Stimulated activated naive B cell treated with anti-CD40 and anti-IgM and Interleukin-4, amounts not matched to agents 10 μg/mL and 1 μg/mL and 100 μg/mL, for 72 hours (primary cell): Measurements from ENCODE around the gene RALGPS1.
A peak's percentile ranks its signal among the peaks of the same experiment; 100 is the strongest.

ENCODE experiments used
- ATAC-seq, 2 donors: fragments of 150-1000 bp; cut with Tn5 transposase; replicated peaks; 2 replicates each; pipeline ENCODE4 v1.10.0; 2021; ENCODE audit warnings: moderate library complexity in 1 of 2
- DNase-seq: peaks from one replicate; pipeline ENCODE4 v3.0.0; 2021
- H3K27ac Mint-ChIP-seq: one replicate; pipeline ENCODE4 v1.8.0; 2022; ENCODE audit warnings: mild to moderate bottlenecking, mixed read lengths
- H3K27me3 Mint-ChIP-seq, 2 donors: one replicate each; pipeline ENCODE4 v1.8.0; 2022; ENCODE audit warnings: mixed read lengths in 2 of 2
- H3K36me3 Mint-ChIP-seq, 2 donors: one replicate each; pipeline ENCODE4 v1.8.0; 2022; ENCODE audit warnings: mixed read lengths in 2 of 2, mild to moderate bottlenecking in 1 of 2
- H3K4me1 Mint-ChIP-seq, 2 donors: one replicate each; pipeline ENCODE4 v1.8.0; 2022; ENCODE audit warnings: mixed read lengths in 2 of 2, mild to moderate bottlenecking in 1 of 2
- H3K4me3 Mint-ChIP-seq, 2 donors: one replicate each; pipeline ENCODE4 v1.8.0; 2022; ENCODE audit warnings: mild to moderate bottlenecking in 2 of 2, mixed read lengths in 2 of 2, moderate library complexity in 1 of 2
- H3K9me3 Mint-ChIP-seq, 2 donors: one replicate each; pipeline ENCODE4 v1.8.0; 2022; ENCODE audit warnings: mixed read lengths in 2 of 2, mild to moderate bottlenecking in 1 of 2

Gene RALGPS1

DNA sequence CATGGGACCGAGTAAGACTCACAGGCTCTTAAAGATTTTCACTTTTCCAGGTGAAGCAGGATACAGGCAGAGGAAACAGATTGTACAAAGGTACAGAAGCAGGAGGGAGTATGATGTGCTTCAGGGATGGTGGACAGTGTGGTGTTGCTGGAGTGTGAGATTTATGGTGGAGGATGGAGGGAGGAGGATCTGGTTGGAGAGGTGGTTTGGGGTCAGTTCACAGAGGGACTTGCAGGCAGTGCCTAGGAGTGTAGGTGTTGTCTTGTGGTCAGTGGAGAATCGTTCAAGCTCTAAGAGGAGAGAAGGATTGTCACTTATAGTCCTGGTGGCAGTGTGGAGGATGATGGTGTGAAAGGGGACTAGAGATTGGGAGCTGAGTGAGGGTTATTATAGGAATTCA lies 11.8 kb downstream of the RALGPS1 start:
- DNase-seq, result no peak
- H3K9me3 Mint-ChIP-seq, result no peaks in the 10 kb centered on the region
- no peaks in the 10 kb centered on the region for H3K36me3 Mint-ChIP-seq
- no peaks in the 10 kb centered on the region for H3K27me3 Mint-ChIP-seq
- peaks cover 0 to 2% of the 10 kb centered on the region in 2 donors for H3K4me1 Mint-ChIP-seq
- no peak overlapping the region for H3K4me3 Mint-ChIP-seq
- ATAC-seq, result no peak
- H3K27ac Mint-ChIP-seq, result no peak overlapping the region

DNA sequence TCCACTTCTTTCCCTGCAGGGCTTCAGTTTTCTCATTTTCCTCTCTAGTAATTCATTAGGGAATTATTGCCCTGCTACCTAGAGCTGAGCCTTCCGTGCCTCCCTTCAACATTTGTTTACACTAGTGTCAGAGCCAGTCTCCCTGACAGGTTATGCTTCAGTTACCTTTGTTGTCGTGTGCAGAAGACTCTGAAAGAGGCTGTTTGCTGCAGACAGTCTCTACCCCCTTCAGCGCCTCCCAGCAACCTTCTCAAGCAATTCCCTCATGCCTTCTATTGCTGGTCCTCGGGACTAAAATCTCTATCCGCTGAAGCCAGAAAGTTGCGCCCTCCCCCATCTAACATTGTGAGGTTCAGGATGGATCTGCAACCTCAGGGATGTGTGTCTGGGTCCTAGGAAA lies 12.8 kb downstream of the RALGPS1 start:
- Mint-ChIP-seq H3K27ac (no peak overlapping the region), H3K4me1 (peaks cover 0 to 2% of the 10 kb centered on the region in 2 donors), H3K4me3 (no peak overlapping the region), H3K36me3 (no peaks in the 10 kb centered on the region), H3K27me3 (no peaks in the 10 kb centered on the region), H3K9me3 (no peaks in the 10 kb centered on the region)
- DNase-seq, result no peak
- no peak for ATAC-seq

DNA sequence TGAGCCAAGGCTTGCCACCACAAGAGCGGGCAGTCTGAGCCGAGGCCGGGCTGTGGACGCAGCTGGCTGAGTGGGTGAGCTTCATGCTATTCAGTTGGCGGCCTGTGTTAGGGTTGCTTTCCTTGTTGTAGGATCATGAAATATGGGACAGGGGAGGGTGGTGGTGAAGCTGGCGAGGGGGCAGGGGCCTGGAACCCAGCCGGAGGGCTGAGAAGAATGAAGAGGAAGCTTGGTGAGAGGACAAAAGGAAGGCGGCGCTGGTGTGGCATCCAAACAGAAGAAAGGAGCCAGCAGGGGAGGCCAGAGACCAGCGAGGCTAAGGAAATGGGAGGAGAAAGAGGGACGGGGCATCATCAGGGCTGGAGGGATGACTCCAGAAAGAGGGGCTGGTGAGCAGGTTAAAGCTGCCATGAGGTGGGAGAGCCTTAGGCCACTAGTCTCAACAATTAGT lies 18.3 kb downstream of the RALGPS1 start:
- Mint-ChIP-seq H3K9me3 (peaks cover 4 to 5% of the 10 kb centered on the region in 2 donors), H3K36me3 (peaks cover 0 to 4% of the 10 kb centered on the region in 2 donors), H3K4me1 (no peaks in the 10 kb centered on the region), H3K27me3 (no peaks in the 10 kb centered on the region), H3K27ac (no peak overlapping the region), H3K4me3 (no peak overlapping the region)
- no peak for DNase-seq
- ATAC-seq, result no peak

DNA sequence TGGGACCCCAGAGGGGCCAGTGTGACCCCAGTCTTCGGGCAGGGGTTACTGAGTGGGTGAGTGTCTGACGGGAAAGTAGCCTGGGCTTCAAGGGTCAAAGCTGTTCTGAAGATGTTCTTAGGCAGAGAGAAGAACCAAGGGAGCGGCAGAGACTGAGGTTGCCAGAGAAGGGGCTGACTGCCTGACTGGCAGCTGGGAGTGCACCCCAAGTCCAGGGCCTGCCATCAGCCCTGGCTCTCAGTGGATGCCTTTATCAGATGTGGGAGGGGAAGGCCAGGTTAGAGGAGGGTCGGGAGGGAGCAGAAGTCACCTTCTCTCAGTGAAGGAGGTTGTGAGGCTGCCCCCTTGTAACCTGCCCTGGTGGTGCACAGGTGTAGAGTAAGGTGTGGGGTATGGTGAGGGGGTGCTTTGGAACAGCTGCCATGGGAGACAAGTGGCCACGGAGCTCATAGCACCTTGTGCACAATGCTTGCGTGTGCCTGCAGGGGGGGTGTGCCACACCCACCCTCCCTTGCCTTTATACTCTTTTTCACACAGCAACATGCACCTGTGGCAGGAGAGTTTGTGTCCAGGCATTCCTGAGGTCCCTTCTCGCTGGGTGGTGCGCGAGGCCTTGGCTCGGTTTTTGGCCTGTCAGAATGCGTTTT lies 18.9 kb downstream of the RALGPS1 start:
- Mint-ChIP-seq H3K4me1 (no peaks in the 10 kb centered on the region), H3K36me3 (peaks cover 0 to 4% of the 10 kb centered on the region in 2 donors), H3K27me3 (no peaks in the 10 kb centered on the region), H3K4me3 (no peak overlapping the region), H3K27ac (no peak overlapping the region), H3K9me3 (peaks cover 4 to 5% of the 10 kb centered on the region in 2 donors)
- ATAC-seq (no peak), DNase-seq (no peak)

DNA sequence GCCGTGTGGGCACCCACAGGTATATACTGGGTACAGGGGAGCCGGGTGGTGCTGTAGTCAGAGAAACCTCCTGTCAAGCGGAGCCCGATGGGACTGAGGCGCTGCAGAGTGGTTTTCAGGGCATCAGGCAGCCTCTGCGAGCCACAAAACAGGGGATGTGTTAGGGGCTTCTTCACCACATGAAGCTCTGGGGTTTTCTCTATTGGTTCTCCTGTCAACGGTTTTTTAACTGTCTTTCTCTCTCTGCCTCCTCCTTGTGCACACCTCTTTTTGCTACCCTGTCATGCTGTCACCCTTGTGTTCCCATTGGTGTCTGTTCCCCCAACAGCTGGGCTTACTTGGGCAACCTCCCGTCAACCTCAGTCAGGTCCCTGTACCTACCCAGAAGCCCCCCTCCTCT lies 19.9 kb downstream of the RALGPS1 start:
- H3K9me3 Mint-ChIP-seq, result peaks cover 4 to 5% of the 10 kb centered on the region in 2 donors
- no peak overlapping the region for H3K27ac Mint-ChIP-seq
- DNase-seq, result no peak
- no peaks in the 10 kb centered on the region for H3K4me1 Mint-ChIP-seq
- peaks cover 0 to 4% of the 10 kb centered on the region in 2 donors for H3K36me3 Mint-ChIP-seq
- no peak overlapping the region for H3K4me3 Mint-ChIP-seq
- ATAC-seq, result no peak
- H3K27me3 Mint-ChIP-seq, result no peaks in the 10 kb centered on the region

DNA sequence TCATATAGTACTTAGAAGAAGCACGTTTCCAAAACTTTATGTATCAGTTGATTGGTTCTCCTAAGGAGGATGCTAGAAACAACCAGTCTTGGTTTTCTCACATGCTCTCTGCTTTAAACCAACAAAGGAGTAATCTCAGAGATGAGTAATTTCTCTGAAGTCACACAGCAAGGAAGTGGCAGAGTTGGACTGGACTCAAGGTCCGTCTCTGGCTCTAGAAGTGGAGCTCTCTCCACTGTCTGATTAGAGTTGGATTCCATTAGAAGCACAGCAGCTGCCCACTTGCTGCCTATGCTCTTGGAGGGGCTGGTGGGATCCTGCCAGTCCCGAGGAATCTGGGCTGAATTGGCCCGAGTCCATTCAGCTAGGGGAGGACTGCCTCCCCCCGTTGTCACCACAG lies 21.0 kb downstream of the RALGPS1 start:
- DNase-seq (no peak), ATAC-seq (no peak)
- Mint-ChIP-seq H3K4me3 (no peak overlapping the region), H3K36me3 (peaks cover 0 to 4% of the 10 kb centered on the region in 2 donors), H3K4me1 (peaks cover 2 to 4% of the 10 kb centered on the region in 2 donors), H3K27ac (no peak overlapping the region), H3K27me3 (no peaks in the 10 kb centered on the region), H3K9me3 (peaks cover 4 to 5% of the 10 kb centered on the region in 2 donors)

DNA sequence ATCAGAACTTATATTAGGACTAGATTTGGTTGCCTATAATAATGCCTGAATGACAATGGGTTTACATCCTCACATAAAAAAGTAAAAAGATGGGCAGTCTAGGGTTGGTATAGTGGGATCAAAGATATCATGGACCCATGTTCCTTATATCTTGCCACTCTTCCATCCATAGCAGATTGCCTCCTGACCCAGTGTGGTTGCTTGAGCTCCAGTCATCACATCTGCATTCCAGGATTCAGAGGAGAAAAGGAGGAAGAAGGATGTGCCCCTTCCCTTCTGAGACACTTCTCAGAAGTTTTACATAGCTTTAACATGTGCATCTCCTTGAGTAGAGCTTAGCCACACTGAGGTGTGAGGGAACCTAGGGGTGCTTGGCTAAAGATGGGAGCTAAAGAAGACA lies 22.9 kb downstream of the RALGPS1 start:
- H3K4me1 Mint-ChIP-seq, result peaks cover 4 to 8% of the 10 kb centered on the region in 2 donors
- no peak overlapping the region for H3K27ac Mint-ChIP-seq
- no peak overlapping the region for H3K4me3 Mint-ChIP-seq
- ATAC-seq, result no peak
- DNase-seq, result no peak
- H3K36me3 Mint-ChIP-seq, result peaks cover 0 to 4% of the 10 kb centered on the region in 2 donors
- no peaks in the 10 kb centered on the region for H3K27me3 Mint-ChIP-seq
- H3K9me3 Mint-ChIP-seq, result peaks cover 4 to 5% of the 10 kb centered on the region in 2 donors

DNA sequence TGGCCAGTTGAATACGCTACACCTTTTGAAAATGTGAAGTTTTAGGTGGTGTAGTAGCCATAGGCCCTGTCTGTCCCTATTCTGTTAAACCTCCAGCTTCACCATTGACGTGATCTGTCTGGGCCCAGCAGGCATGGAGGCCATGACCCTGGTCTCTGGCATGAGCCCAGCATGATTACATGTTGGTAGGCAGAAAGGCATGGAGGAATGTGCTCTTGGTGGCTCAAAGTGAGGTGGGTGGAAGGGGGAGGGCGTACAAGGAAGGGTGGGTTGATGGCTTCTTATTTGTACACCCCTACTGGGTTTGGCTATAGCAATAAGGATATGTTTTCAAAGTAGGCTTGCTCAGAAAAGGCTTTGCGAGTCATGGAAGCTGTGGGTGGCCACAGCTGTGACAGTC lies 23.7 kb downstream of the RALGPS1 start:
- H3K9me3 Mint-ChIP-seq, result peaks cover 4 to 5% of the 10 kb centered on the region in 2 donors
- peaks cover 0 to under 1% of the 10 kb centered on the region in 2 donors for H3K27me3 Mint-ChIP-seq
- no peak for ATAC-seq
- no peak overlapping the region for H3K4me3 Mint-ChIP-seq
- DNase-seq, result no peak
- H3K36me3 Mint-ChIP-seq, result peaks cover 0 to 4% of the 10 kb centered on the region in 2 donors
- H3K27ac Mint-ChIP-seq, result no peak overlapping the region
- H3K4me1 Mint-ChIP-seq, result peaks cover 4 to 8% of the 10 kb centered on the region in 2 donors

DNA sequence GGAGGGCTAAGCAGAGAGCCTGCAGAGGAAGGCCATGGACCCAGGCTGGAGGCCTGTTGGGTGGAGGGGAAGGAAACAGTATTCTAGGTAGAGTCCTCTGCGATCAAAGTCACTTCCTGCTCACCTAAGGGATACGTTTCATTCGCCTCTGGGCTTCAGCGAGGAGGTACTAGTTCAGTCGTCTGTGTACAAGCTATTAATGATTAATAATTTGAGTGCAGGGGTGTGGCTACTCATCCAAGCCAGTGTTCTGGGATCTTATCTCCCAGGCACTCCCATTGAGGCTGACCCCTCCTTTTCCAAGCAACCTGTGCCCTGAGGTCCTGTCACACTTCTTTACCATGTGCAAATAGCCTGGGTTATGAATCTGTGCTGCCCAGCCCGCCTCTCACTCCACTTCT lies 25.2 kb downstream of the RALGPS1 start:
- H3K36me3 Mint-ChIP-seq, result peaks cover 0 to 4% of the 10 kb centered on the region in 2 donors
- H3K4me1 Mint-ChIP-seq, result peaks cover 4 to 8% of the 10 kb centered on the region in 2 donors
- DNase-seq, result no peak
- peaks cover 0 to 4% of the 10 kb centered on the region in 2 donors for H3K27me3 Mint-ChIP-seq
- H3K27ac Mint-ChIP-seq, result no peak overlapping the region
- no peak overlapping the region for H3K4me3 Mint-ChIP-seq
- H3K9me3 Mint-ChIP-seq, result peaks cover 4 to 5% of the 10 kb centered on the region in 2 donors
- no peak for ATAC-seq

DNA sequence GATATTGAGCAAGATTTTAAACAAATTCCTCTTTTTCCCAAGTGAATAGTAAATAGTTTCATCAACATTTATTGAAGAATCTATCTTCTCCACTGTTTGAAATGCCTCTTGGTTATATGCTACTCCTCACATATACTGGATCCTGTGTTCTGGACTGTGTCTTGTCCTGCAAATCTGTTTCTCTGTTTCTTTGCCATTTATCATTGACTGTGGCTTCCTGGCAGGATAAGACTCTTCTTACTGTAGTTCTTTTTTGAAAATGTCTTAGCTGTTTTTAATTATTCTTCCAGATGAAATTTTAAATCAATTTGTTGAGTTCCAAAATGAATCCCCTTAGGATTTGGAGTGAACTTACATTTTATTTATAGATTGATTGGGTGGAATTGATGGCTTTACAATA lies 27.8 kb downstream of the RALGPS1 start:
- DNase-seq, result no peak
- no peaks in the 10 kb centered on the region for H3K36me3 Mint-ChIP-seq

DNA sequence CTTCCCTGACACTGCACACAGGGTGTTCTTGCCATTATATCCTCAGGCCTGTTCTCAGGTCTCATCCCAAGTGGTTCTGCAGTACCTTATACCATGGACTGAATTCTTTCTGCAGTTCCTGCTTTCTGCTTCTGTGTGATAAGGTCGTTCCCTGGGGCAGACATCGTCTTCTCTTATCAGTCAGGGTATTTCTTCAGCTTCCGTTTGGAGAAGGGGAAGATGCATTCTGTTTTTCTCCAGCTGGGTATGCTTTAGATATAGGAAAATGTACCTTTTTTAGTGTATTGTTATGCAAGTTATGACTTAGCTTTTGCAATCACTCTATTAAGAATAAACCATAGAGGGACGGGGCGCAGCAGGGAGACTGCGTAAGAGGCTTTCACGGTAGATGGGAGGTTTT lies 31.1 kb downstream of the RALGPS1 start:
- H3K27ac Mint-ChIP-seq, result no peak overlapping the region
- H3K36me3 Mint-ChIP-seq, result no peaks in the 10 kb centered on the region
- no peaks in the 10 kb centered on the region for H3K9me3 Mint-ChIP-seq
- H3K4me3 Mint-ChIP-seq, result no peak overlapping the region
- H3K4me1 Mint-ChIP-seq, result peaks cover 3 to 6% of the 10 kb centered on the region in 2 donors
- no peak for DNase-seq
- peaks cover 0 to 4% of the 10 kb centered on the region in 2 donors for H3K27me3 Mint-ChIP-seq
- no peak for ATAC-seq

More for the DNA sequence above, 27.8 kb downstream of the RALGPS1 start:
- Mint-ChIP-seq H3K27ac (no peak overlapping the region), H3K9me3 (peaks cover under 1% of the 10 kb centered on the region in 2 donors), H3K4me3 (no peak overlapping the region), H3K4me1 (peaks cover 8 to 9% of the 10 kb centered on the region in 2 donors), H3K27me3 (peaks cover 0 to 4% of the 10 kb centered on the region in 2 donors)
- ATAC-seq, result no peak

DNA sequence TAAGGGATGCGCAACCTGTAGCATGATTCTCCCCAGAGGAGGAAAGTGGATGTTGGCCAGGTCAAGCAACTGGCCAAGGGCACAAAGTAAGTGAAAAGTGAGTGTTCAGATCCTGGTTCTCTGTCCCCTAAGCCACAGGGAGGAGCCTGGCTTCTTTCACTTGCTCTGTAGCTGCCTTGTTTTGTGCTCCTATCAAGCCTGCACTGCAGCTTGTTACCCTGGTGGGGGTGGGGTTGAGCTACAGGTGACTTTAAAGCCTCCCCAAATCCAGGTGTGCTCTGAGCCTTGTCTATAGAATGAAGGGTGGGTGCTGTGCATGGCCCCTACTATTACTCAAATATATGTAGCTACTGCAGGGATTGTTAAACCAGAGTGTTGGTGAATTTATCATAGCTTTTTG lies 32.9 kb downstream of the RALGPS1 start:
- Mint-ChIP-seq H3K4me3 (no peak overlapping the region), H3K27ac (no peak overlapping the region), H3K9me3 (no peaks in the 10 kb centered on the region), H3K36me3 (peaks cover 0 to 1% of the 10 kb centered on the region in 2 donors), H3K4me1 (peaks cover 0 to 4% of the 10 kb centered on the region in 2 donors), H3K27me3 (peaks cover 0 to 4% of the 10 kb centered on the region in 2 donors)
- no peak for DNase-seq
- ATAC-seq, result peak in 1 of 2 donors; percentile 33

DNA sequence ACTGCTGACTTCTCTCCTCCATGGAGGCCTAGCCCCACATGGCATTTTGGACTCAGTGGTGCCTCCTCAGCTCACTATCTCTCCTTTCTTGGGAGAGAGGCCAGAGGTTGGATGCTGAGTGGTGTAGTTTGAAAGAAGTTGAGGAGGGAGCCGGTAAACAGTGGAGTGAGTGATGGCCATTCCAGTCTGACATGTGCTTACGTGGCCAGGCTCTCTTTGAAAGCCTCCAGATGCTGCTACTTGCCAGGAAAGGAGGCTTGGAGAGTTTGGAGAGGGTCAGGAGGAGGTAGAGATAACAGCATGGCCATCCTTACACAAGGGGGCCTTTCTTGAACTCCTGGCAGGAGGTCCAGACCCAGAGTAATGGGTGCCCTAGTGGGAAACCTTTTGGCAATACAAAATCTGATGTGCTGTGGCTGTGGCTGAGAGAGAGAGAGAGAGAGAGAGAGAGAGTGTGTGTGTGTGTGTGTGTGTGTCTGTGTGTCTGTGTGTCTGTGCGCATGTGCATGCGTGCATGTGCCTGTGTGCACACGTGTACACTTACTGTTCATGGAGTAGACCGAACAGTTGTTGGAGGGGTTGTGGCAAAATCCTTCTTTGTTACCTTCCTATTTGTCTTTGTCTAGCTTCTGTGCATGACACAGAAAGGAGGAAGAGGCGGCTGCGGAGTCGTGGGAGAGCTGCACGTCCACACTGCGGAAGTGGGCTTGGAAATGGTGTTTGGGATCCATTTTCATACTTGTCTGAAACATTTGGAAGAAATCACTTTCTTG lies 37.8 kb downstream of the RALGPS1 start:
- no peaks in the 10 kb centered on the region for H3K9me3 Mint-ChIP-seq
- no peak for ATAC-seq
- H3K36me3 Mint-ChIP-seq, result peaks cover 0 to 1% of the 10 kb centered on the region in 2 donors
- no peak for DNase-seq
- no peak overlapping the region for H3K27ac Mint-ChIP-seq
- H3K27me3 Mint-ChIP-seq, result no peaks in the 10 kb centered on the region
- H3K4me3 Mint-ChIP-seq, result no peak overlapping the region
- H3K4me1 Mint-ChIP-seq, result peaks cover 0 to 4% of the 10 kb centered on the region in 2 donors

DNA sequence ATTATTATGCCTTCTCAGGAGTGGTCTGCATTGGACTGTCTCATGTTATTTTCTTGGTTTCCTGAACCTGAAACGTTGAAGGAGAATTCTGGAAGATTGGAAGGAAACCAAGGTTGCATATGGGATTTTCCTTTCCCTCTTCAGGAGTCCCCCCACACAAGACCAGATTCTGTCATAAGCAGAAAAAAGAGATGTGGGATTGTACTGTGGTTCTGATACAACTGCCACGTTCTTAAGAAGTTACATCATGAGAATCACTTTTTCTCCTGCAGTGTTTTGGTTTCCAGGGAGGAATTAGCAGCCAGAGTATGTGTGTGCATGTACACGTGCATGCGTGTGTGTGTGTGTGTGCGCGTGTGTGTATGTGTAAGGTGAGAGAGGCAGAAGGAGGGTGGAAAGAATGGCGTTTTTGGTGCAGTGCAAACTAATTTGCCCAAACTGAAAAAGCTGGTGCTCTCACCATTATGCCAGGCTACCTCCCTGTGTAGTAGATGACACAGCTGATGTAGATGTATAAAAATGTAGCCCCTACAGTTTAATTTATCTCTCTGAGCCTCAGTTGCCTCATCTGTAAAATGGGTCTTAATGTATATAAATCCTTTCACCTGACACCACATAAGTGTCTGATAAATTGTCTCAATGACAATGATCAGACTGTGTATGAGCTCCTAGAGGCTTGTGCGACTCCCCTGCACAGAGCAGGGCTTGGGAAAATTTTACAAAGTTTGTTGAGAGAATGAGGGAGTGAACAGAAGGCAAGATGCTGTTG lies 38.6 kb downstream of the RALGPS1 start:
- Mint-ChIP-seq H3K4me1 (peaks cover 0 to 4% of the 10 kb centered on the region in 2 donors), H3K27ac (no peak overlapping the region), H3K4me3 (no peak overlapping the region), H3K36me3 (peaks cover 0 to 1% of the 10 kb centered on the region in 2 donors), H3K9me3 (no peaks in the 10 kb centered on the region), H3K27me3 (no peaks in the 10 kb centered on the region)
- DNase-seq (no peak), ATAC-seq (no peak)
